GM12891 (cell line): ENCODE data around the gene ARL5C.

Experiments used
- DNase-seq: peaks from one replicate; pipeline ENCODE4 v3.0.0; 2011; ENCODE audit warnings: low spot score; ENCODE audit not compliant: insufficient read length
- FAIRE-seq: peaks from 2 replicates; lab custom pipeline; 2011; peaks lifted over from hg19 to GRCh38; lab: Jason Lieb, UNC
- PAX5 ChIP-seq: IDR thresholded peaks from 2 replicates; pipeline ENCODE4 v1.6.1; 2011; ENCODE audit warnings: low read length, moderate library complexity, mild to moderate bottlenecking; ENCODE audit not compliant: insufficient read depth, severe bottlenecking
- POLR2A ChIP-seq: IDR thresholded peaks from 2 replicates; pipeline ENCODE4 v1.6.1; 2011; ENCODE audit warnings: low read depth, low read length, control low read depth
- POLR2AphosphoS5 ChIP-seq: IDR thresholded peaks from 2 replicates; pipeline ENCODE4 v1.6.1; 2011; ENCODE audit warnings: low read depth, low read length, control low read depth
- POU2F2 ChIP-seq: IDR thresholded peaks from 2 replicates; pipeline ENCODE4 v1.6.1; 2011; ENCODE audit warnings: low read depth, mild to moderate bottlenecking, control low read depth, low read length, moderate library complexity
- SPI1 ChIP-seq: IDR thresholded peaks from 2 replicates; pipeline ENCODE4 v1.6.1; 2011; ENCODE audit warnings: low read depth, low read length, control low read depth
- TAF1 ChIP-seq: IDR thresholded peaks from 2 replicates; pipeline ENCODE4 v1.6.1; 2011; ENCODE audit warnings: low read depth, low read length, control low read depth

Gene ARL5C

GRCh38 chr17:39194985-39195524 lies 29.1 kb upstream of the ARL5C start:
- FAIRE-seq = no peak
- no peak for TF ChIP-seq SPI1
- no peak for DNase-seq

- FAIRE-seq (no peak), DNase-seq (no peak)
- TF ChIP-seq PAX5 = no peak
- TF ChIP-seq SPI1 = no peak
- no peak for TF ChIP-seq TAF1
- no peak for TF ChIP-seq POLR2AphosphoS5
- TF ChIP-seq POU2F2 = no peak
- no peak for TF ChIP-seq POLR2A
Observed at GRCh38 chr17:39194089-39194984, 28.4 kb upstream of the ARL5C start.

GRCh38 chr17:39193346-39193745 lies 27.4 kb upstream of the ARL5C start:
- TF ChIP-seq TAF1 (no peak), SPI1 (no peak), POU2F2 (no peak), POLR2A (no peak), PAX5 (no peak), POLR2AphosphoS5 (no peak)
- DNase-seq = no peak
- no peak for FAIRE-seq

- TF ChIP-seq POLR2AphosphoS5 (no peak), POU2F2 (no peak), TAF1 (no peak), PAX5 (no peak), POLR2A (no peak), SPI1 (no peak)
Observed at GRCh38 chr17:39192901-39193300, 26.9 kb upstream of the ARL5C start.

GRCh38 chr17:39191750-39192510 lies 26.0 kb upstream of the ARL5C start:
- no peak for FAIRE-seq

More at GRCh38 chr17:39192901-39193300, 26.9 kb upstream of the ARL5C start:
- no peak for DNase-seq
- no peak for FAIRE-seq

GRCh38 chr17:39187152-39187830 lies 21.3 kb upstream of the ARL5C start:
- TF ChIP-seq TAF1 (no peak), SPI1 (no peak), POLR2AphosphoS5 (no peak), POU2F2 (no peak), PAX5 (no peak), POLR2A (no peak)
- DNase-seq (no peak), FAIRE-seq (no peak)

More at GRCh38 chr17:39191750-39192510, 26.0 kb upstream of the ARL5C start:
- no peak for DNase-seq
- TF ChIP-seq PAX5 (no peak), POU2F2 (no peak), TAF1 (no peak), POLR2A (no peak), SPI1 (no peak), POLR2AphosphoS5 (no peak)

- DNase-seq = no peak
- no peak for FAIRE-seq
- TF ChIP-seq SPI1 = no peak
- no peak for TF ChIP-seq POLR2AphosphoS5
- TF ChIP-seq TAF1 = no peak
- no peak for TF ChIP-seq POU2F2
- TF ChIP-seq PAX5 = no peak
- no peak for TF ChIP-seq POLR2A
Observed at GRCh38 chr17:39186481-39187002, 20.6 kb upstream of the ARL5C start.

- DNase-seq (no peak), FAIRE-seq (no peak)
- no peak for TF ChIP-seq SPI1
- TF ChIP-seq POU2F2 = no peak
- no peak for TF ChIP-seq POLR2A
- TF ChIP-seq PAX5 = no peak
- no peak for TF ChIP-seq TAF1
- TF ChIP-seq POLR2AphosphoS5 = no peak
Observed at GRCh38 chr17:39183720-39184119, 17.8 kb upstream of the ARL5C start.

GRCh38 chr17:39183045-39183444 lies 17.1 kb upstream of the ARL5C start:
- no peak for DNase-seq
- no peak for FAIRE-seq
- TF ChIP-seq POLR2AphosphoS5 = no peak
